ENCODE measurements around the gene METRN.
"Not testable (repeated sequence)": the region's sequence is repeated elsewhere in the genome, so short reads cannot be mapped to it uniquely, and the experiment has no call there.

The METRN gene

DNA sequence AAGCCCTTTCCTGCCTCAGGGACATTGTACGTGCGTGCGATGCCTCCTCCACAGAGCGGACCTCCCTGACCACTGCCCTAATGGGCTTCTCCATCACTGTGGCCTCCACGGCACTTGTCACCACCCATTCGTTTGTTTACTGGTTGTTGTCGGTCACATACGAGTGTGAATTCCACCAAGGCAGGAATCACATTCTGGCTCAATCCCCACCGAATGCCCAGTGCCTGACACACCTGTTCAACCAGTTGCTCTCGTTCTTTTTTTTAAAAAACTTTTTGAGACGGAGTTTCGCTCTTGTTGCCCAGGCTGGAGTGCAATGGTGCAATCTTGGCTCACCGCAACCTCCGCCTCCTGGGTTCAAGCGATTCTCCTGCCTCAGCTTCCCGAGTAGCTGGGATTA is 23.7 kb upstream of the METRN start:
- DNase-seq (ENCODE audit: low read depth): not testable (repeated sequence)

DNA sequence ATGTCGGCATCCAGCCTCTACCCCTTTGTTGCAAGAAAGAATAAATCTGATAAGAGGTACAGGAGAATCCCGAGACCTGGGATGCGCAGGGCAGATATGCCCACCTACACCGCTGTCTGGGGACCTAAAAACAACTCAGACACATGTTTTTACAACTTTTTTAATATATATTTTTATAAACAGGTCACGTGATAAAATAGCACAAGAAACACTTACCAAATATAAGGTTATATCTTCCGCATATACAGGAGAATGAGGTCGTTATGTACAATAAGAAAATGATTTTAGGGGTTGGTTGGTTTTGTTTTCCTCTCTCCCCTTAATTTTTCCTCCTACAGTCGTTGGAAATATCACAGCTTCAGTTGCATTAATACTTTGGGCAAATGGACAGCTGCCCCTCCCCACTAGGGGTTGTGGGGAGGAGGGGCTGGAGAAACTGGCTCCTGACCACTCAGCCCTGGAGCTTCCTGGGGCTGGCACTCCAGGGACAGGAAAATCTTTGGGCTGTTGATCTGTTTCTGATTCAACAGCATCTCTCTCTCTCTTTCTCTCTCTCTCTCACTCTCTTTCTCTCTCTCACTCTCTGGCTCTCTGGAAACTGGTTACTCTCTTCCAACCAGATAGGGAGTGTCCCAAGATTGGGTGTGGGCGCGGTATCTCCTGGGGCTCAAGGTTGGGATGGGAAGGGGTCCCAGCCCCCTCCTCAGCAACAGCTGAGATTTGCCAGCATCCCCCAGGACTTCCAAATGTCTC is 22.4 kb upstream of the METRN start:
- no peak for DNase-seq (ENCODE audit: low read depth)

DNA sequence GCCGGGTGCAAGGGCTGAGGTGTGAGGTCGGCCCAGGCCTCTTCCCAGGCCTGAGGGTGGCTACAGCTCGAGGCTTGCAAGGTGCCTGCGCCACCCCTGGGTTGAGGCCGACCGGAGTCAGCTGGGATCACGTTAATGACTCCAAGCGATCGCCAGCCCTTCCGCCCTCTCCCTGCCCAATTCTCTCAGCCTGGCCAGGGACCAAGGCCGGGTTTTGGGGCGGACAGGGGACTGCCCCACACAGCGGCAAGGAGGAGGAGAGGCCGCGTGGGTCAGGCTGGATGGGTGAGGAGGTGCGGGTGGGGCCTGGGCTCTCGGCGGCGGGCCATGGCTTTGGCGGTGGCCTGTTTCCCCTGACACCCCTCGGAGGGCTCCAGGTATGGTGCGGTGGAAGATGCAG is 21.6 kb upstream of the METRN start:
- DNase-seq (ENCODE audit: low read depth): no peak

DNA sequence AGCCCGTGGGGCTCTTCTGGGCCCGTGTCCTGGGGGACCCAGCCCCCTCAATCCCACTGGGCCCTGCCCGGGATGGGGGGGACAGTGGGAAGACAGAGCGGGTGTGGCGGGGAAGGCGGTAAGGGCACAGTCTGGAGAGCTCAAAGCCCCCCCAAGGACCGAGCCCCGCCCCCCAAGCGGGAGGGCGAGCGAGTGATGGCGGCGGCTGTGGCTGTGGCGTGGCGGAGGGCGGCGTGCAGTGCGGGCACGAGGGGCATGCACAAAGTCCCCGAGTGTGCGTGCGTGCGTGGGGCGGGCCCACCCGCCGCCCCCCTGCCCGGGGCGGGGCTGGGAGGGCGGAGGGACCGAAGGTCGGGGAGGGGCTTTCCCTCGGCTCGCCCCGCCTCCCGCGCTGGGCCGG is 21.2 kb upstream of the METRN start:
- DNase-seq (ENCODE audit: low read depth): no peak

DNA sequence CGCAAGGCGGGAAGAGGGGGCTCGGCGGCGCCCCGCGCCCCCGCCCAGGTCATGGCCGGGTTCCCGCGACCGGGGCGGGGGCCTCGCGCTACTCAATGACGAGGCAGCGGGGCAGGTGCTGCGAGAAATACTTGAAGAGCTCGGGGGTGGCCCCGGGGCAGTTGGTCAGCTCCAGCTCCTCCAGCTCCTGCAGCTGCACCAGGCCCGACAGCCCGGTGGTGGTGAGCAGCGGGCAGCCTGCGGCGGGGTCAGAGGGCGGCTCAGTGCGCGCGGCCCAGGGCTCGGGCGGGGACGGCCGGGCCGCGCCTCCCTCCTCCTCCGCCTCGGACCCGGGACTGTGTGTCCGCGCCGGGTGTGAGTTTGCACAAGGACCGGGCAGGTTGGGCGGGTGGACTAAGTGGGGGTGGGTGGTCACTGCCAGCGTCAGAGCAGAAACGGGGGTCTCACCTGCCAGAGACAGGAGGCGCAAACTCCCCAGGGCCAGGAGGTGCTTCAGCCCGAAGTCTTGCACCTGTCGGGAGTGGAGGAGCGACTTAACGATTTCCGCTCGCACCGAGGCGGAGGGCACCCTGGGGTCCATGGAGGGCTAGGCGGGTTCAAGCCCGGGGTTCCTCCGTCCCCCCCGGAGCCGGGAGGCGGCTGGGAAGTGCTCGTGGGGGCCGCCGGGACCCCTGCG is 20.6 kb upstream of the METRN start:
- no peak for DNase-seq (ENCODE audit: low read depth)

DNA sequence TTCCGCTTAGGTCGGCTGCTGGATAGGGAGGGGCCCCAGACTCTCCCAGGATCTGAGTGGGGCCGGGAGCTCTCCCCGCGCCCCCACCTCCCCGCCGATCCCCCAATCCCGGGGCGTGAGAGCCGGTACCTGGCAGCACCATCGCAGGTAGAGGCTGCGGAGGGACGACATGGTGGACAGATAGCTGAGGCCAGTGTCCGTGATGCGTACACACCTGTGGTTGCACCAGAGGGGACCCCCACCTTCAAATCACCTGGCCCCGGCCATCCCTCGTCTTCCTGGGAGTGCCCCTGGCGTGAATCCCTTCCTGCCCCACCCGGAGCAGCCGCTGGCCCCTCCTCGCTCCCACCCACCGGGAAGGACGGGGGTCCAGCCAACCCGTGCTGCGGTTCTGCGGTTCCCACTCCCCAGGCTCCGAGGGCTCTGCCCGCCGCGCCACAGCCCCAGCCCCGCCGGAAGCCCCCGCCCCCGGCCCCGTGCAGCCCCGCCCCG is 20.0 kb upstream of the METRN start:
- no peak for DNase-seq (ENCODE audit: low read depth)

DNA sequence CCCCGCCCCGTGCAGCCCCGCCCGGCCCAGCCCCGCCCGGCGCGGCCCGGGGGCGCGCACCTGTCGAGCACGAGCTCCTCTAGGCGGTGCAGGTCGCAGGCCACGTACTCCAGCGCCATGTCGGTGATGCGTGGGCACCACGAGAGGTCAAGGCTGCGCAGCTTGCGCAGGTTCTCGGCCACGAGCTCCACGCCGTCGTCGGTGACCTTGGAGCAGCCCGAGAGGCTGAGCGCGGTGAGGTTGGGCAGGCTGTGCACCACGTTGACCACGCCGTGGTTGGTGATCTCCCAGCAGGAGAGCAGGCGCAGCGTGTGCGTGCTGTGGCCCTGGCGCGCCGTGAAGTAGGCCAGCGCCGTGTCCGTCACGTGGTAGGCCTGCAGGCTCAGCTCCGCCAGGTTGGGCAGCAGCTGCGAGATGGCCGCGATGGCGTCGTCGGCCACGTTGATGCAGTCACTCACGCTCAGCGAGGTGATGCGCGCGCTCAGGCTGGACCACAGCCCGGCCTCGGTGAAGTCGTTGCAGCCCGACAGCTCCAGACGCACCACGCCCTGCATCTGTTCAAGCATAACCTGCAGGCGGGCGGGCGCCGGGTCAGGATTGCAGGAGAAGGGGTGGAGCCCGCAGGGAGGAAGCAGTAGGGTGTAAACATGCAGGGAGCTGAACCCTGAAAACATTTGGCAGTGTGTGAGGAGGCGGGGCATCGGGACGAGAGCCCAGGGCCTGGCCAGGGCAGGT is 19.4 kb upstream of the METRN start:
- peak; percentile 63 for DNase-seq (ENCODE audit: low read depth)

DNA sequence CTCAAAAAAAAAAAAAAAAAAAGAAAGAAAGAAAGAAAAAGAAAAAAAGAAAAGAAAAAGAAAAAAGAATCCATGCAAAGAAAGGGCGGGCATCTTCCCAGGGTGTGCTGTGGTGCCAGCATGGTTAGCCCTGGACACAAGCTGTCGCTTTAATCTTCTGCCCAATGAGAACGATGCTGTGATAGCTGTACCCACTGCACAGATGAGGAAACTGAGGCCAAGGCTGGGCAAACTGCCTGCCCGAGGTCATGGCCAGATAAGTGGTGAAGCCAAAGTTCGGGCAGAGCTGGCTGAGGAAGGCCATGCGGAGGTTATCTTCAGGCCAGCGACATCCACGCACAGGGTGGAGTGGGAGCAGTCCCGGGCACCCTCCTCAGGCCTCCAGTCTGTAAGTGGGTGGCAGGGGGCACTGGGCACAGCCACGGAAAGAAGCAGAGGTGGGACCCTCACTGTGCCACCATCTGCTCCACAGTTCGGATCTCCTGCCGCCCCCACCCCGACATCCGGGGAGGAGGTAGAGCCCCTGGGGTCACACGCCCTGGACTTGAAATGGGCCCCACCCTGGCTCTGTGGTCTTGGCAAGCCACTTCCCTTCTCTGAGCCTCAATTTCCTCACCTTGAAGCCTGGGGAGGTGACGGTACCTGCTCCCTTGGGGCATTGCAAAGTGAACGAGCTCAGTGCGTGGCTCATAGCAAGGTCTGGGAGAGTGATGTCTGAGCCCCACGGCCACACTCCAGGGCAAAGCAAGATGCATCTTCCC is 15.8 kb upstream of the METRN start:
- no peak for DNase-seq (ENCODE audit: low read depth)

DNA sequence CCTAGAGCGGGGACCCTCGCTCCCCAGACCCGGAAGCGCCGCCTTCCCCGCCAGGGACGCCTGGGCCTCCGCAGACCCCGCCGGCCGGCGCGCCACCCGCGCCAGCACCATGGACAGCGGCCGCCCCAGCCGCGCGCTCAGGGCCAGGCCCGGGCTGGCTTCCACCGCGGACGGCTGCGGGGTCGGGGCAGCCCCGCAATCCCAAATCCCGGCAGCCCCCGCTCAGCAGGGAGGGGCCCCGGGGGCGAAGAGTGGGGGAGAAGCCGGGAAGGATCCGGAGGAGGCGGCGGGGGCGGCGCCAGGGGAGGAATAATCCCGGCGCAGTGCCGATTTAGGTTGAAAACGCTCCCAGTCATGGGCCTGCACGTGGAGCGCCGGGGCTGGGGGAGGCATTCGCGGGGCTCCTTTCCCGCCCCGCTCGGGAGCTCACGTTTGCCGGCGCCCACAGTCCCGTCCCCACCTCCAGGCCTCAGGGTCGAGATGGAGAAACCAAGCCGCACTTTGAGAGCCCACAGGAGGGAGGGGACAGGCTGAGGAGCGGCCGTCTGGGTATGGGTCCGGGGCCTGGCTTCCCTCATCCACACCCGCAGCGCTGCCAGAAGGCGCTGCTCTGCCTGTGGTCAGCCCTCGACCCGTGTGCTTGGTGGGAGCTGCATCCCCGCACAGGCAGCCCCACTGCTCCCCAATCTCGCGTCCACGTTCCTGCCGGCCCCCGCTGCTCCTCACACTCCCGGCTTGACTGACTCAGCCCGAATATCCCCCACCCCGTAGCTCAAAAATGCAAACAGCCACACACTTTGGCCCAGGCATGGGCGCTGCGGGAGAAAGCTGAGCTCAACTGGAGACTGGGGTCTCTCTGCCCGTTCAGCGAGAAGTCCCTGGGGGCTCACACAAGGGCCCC is 14.0 kb upstream of the METRN start:
- DNase-seq (ENCODE audit: low read depth): peak; percentile 38

DNA sequence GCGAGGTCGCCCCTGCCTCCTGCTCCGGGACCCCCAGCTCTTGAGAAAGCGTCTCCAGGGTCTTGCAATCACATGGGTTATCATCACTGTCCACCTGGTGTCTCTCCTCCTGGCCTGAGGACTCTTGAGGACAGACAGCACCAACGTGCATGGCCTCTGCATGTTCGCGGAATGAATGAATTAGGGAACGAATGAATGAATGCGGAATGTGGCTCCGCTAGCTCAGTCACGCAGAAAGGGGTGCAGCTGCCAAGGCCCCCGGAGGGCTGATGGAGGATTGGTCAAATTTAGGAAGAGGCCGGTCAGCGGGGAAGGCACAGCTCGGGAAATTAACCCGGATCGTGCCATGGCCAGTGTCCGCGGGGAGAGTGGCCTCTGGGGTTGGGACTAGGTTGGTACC is 12.6 kb upstream of the METRN start:
- DNase-seq (ENCODE audit: low read depth): no peak

DNA sequence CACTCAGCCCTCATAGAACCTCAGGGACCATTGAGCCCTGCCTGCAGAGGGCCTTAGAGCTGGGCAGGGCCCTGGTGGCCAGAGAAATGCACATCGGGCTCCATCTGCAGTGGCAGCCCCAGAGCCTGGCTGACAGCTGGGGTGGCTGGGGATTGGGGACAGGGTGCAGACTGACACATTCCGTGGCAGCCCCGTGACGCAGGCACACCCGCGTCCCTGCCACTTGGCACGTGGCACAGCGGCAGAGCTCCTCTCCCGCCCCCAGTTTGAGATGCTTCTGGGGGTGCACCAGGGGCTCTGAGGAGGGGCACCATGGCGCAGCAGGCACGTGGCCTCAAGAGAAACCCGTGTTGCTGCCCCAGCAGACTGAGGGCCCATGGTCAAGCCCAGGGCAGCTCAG is 11.5 kb upstream of the METRN start:
- DNase-seq (ENCODE audit: low read depth): no peak

DNA sequence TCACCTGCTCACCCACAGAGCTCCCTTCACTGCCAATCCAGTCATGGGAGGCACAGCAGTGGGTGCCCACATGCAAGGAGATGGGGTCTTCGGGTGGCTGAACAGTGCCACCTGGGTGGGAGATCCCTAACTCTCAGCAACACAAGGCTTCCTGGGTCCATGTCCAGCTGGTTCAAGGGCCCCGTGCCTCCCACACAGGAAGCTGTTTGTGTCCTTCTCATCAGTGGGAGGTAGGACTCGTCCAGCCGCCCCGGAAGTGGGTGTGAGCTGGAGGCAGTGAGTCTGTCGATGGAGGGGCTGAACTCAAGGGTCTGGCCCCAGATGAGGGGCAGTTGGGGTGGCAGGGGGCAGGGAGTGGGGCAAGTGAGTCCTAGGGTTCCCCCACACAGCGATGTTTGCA is 10.9 kb upstream of the METRN start:
- DNase-seq (ENCODE audit: low read depth): no peak

DNA sequence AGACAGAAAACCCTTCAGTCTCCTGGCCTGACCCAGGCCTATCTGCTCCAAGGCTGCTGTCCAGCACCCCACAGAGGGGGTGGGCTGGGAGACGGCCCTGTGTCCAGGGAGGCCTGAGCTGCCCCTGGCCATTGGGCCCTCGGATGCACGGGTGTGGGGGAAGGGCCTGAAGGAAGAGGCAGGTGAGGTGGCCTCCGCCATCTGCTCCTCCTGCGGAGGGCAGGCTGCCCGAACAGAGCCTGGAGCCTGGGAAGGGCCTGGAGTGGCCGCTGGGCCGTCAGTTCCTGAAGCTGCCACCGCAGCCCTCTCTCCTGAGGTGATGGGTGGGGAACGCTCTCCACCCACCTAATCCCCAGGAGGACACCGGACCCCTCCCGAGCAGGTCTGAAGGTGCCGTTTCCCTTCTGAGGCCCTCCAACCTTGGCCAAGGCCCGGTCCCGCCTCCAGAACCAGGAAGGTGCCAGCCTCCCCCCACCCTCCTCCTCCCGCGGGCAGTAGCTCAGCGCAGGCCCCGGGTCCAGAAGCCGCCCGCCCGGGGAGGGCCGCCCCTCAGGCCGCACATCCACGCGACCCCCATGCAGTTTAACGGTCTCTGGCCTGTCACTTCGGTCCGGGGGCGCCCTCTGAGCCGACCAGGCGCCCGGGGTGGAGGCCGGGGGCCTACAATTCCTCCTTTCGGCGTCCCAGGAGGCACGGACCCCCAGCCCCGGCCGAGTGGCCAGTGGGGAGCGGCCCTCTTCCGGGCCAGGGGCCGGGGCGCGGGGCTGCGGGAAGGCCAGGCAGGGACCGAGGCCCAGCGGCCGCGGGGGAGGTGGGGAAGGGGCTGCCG is 10.2 kb upstream of the METRN start:
- DNase-seq (ENCODE audit: low read depth): no peak

DNA sequence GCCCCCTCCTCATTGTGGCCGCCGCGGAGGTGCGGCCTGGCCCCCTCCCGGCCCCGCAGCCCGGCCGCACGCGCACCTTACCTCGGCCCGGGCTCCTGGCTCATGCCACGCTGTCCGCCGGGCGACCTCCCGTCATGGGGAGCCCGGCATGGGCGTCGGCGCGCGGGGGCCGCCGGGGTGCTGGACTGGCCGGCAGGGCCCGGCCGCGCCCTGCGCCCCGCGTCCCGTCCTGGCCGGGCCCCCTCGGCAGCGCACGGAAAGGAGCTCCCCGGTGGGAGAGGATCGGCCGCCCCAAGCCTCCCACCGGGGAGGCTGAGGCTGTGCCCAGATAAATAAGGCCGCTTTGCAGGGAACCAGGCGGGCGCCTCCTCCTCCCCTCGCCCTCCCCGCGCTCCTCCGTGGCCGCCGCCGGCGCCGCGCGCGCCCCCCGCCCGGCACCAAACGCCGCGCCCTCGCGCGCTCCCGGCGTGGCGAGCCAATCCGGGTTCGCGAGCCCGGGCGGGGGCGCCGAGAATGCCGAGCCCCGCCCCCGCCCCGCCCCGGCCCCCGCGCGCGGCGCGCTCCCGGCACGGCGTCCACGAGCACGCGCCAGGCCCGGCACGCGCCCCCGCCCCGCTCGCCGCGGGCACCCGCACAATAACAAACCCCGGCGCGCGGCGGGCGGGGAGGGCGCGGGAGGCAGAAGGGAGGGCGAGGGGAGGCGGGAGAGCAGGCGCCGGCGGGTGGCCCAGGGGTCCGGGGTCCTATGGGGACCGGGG is 9.3 kb upstream of the METRN start, which contains the start of gene FBXL16:
Gene FBXL16 (minus strand): TSS at position 371 of the 758 bp plus-strand sequence. CDS start 8,396 bp downstream, outside the sequence.
- no peak for DNase-seq (ENCODE audit: low read depth)

DNA sequence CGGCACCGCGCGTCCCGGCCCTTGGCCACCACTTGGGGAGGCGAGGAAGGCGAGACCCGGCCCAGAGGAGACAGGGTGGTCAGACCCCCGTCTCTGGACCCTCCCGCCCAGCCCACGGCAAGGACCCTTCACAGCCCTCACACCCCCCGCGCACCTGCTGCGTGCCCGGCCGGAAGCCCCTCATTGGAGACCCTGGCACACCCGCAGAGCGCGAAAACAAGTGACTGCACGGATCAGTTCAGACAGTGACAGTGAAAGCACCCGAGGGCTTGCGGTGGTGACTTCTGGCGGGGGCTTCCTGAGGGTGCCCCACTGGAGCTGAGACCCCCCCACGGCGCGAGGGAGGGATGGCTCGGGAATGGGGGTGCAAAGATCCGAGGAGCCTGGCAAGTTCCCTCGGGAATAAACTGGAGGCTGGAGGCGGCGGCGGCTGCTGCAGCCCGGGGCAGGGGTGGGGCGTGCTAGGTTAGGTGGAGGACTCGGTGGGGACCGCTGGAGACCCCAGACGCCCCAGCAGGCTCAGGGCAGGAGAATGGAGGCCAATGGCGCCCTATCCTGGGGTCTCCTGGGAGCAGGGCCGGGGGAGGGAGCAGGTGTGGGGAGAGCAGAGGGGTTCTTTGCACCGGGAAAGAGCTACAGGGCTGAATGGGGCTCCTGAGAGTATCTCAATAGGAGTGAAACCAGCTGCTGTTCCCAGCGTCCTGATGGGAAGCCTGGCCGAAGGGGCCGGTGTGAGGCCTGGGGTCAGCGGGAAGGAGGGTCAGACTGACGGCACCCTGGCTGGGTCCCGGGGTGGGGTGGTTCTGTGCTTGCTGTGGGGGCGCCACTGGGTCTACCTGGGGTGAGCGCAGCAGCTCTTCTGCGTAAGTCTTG is 8.5 kb upstream of the METRN start:
- DNase-seq (ENCODE audit: low read depth): no peak

DNA sequence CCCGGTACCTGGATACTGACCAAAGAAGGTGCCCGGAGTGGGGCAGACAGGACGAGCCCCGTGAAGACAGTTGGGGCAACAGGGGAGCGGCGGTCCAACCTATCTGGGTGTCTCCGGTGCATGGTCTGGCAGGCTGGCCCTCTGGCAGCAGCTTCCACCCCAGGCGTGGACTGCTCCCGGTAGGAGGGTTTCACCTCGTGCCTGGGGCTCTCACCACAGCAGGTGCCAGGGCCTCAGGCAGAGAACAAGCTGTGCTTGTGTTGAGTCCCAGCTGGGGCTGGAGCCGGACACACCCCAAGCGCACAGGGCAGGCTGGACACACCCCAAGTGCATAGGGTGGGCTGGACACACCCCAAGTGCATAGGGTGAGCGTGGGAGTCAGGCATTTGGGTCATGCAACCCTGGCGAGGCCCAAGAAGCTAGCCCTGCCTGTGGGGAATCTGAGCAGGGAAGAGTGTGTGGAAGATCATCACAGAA is 7.8 kb upstream of the METRN start:
- DNase-seq (ENCODE audit: low read depth): no peak

DNA sequence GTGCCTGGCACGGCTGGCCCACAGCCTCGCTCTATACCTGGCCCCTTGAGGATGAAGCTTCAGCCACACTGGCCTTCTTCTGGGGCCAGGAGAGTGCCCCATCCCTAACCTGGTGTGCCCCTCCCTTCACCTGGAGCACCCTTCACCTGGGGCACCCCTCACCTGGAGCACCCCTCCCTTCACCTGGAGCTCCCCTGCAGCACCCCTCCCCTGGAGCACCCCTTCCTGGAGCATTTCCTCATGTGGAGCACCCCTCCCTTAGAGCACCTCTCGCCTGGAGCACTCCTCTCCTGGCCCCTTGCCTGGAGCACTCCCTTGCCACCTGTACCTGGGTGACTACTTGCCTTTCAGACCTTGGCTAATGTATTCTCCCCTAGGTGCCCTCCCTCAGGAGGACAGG is 6.9 kb upstream of the METRN start:
- no peak for DNase-seq (ENCODE audit: low read depth)

DNA sequence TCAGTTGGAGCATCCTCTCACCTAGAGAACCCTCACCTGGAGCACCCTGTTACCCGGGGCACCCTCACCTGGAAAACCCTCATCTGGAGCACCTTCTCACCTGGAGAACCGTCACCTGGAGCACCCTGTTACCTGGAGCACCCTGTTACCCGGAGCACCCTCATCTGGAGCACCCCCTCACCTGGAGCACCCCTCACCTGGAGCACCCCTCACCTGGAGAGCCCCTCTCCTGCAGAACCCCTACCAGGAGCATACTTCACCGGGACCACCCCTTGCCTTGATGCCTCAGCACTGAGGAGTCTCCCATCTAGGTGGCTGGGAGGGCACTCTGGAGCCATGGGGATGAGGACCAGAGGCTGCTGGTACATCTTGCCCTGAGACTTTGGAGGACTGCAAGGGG is 6.0 kb upstream of the METRN start:
- no peak for DNase-seq (ENCODE audit: low read depth)

Data from activated T-helper 9 cell treated with anti-CD3 and anti-CD28 coated beads, Interleukin-2, amount 50 U/mL, for 16 hours (primary cell).